HepG2 (cell line): ENCODE measurements around the gene ICE1. TPM values are rescaled to one million over a fixed set of nuclear protein-coding genes. Genes with fewer than 3 reads are reported as not detected.

Source experiments
- ATAC-seq: fragments of 200-7000 bp; cut with Tn5 transposase; 3 replicates; pipeline ENCODE4 v1.9.1; 2020; ENCODE audit warnings: mild to moderate bottlenecking, moderate library complexity
- BruUV-seq: library from RNA; stranded (reverse); fragments of 400-500 nt; replicated peaks from 2 replicates; lab custom pipeline; 2021; lab: Mats Ljungman, UMichigan
- CTCF ChIA-PET: fragments of 300-600 bp; formaldehyde crosslinking; extraction: SDS; loops from one replicate; lab custom pipeline; 2021; ENCODE audit warnings: low total read pairs, inconsistent platforms, low intra/inter-chr PET ratio; lab: Yijun Ruan, JAX
- POLR2A ChIA-PET: fragments of 350-600 bp; sonication (Branson Sonifier 250); formaldehyde crosslinking; loops from one replicate; lab custom pipeline; 2020; ENCODE audit warnings: antibody characterized with exemption, inconsistent platforms; lab: Yijun Ruan, JAX
- DNase-seq: peaks from one replicate; pipeline ENCODE4 v3.0.0-alpha.2; 2015; ENCODE audit warnings: low spot score
- FAIRE-seq: peaks from 3 replicates; lab custom pipeline; 2011; peaks lifted over from hg19 to GRCh38; lab: Jason Lieb, UNC
- H2AFZ ChIP-seq: one replicate; pipeline ENCODE4 v1.6.1; 2011; ENCODE audit warnings: low read length, inconsistent platforms
- H3K27ac ChIP-seq: fragments of 300-600 bp; 3 replicates; pipeline ENCODE4 v1.8.0; 2011; ENCODE audit warnings: mixed run types, mild to moderate bottlenecking, mixed read lengths, low read length, inconsistent platforms; ENCODE audit not compliant: insufficient read depth; ENCODE audit errors: extremely low read length
- H3K27me3 ChIP-seq, 2 experiments: fragments of 200-600 bp in 1 of 2; 2 replicates in 1 of 2; 3 replicates in 1 of 2; pipeline versions ENCODE4 v1.6.0 to v1.8.0; 2011; ENCODE audit warnings: low read length in 2 of 2, mild to moderate bottlenecking in 2 of 2, moderate library complexity in 2 of 2, inconsistent platforms in 1 of 2; ENCODE audit not compliant: insufficient read depth in 2 of 2, control insufficient read depth in 1 of 2
- H3K36me3 ChIP-seq, 2 experiments: fragments of 200-600 bp in 1 of 2; replicated peaks in 1 of 2; 2 replicates in 1 of 2; 3 replicates in 1 of 2; pipeline versions ENCODE4 v1.5.1 to v1.8.0; 2011; ENCODE audit warnings: low read length in 2 of 2, inconsistent platforms in 1 of 2; ENCODE audit not compliant: insufficient read depth in 2 of 2, control insufficient read depth in 1 of 2
- H3K4me1 ChIP-seq: 2 replicates; pipeline ENCODE4 v1.5.1; 2012; ENCODE audit warnings: low read length, inconsistent platforms; ENCODE audit not compliant: insufficient read depth
- H3K4me2 ChIP-seq: 2 replicates; pipeline ENCODE4 v1.6.0; 2011; ENCODE audit warnings: low read depth, low read length, inconsistent platforms
- H3K4me3 ChIP-seq, 3 experiments: fragments of 200-600 bp in 1 of 3; sonication (generic), shearing (Covaris generic) in 1 of 3; replicated peaks in 1 of 3; 2 replicates each; pipeline ENCODE4 v1.5.1; 2011 to 2016; ENCODE audit warnings: low read length in 3 of 3, inconsistent platforms in 2 of 3, low read depth in 2 of 3, mild to moderate bottlenecking in 2 of 3, control low read depth in 1 of 3, mixed read lengths in 1 of 3; ENCODE audit not compliant: insufficient read depth in 1 of 3
- H3K79me2 ChIP-seq: one replicate; pipeline ENCODE4 v1.6.1; 2011; ENCODE audit warnings: low read length, inconsistent platforms; ENCODE audit not compliant: insufficient read depth
- H3K9ac ChIP-seq: 2 replicates; pipeline ENCODE4 v1.6.0; 2011; ENCODE audit warnings: mild to moderate bottlenecking, low read depth, low read length, inconsistent platforms; ENCODE audit not compliant: insufficient read depth
- H3K9me3 ChIP-seq: 2 replicates; pipeline ENCODE4 v1.5.1; 2012; ENCODE audit warnings: mild to moderate bottlenecking, low read length
- H4K20me1 ChIP-seq: 2 replicates; pipeline ENCODE4 v1.6.0; 2011; ENCODE audit warnings: inconsistent platforms, mild to moderate bottlenecking, low read length, moderate library complexity; ENCODE audit not compliant: insufficient read depth
- ATM ChIP-seq: fragments of 450-650 bp; IDR thresholded peaks from 2 replicates; pipeline ENCODE4 v1.7.1; 2017; ENCODE audit warnings: mild to moderate bottlenecking, borderline replicate concordance
- CHD4 ChIP-seq: fragments of 200-600 bp; sonication (generic); IDR thresholded peaks from 2 replicates; pipeline ENCODE4 v1.7.0; 2017; ENCODE audit warnings: mild to moderate bottlenecking, low read length, borderline replicate concordance
- GABPA ChIP-seq, 2 experiments: IDR thresholded peaks; 2 replicates each; pipeline ENCODE4 v1.6.1; 2011 to 2016; ENCODE audit warnings: low read depth in 2 of 2, low read length in 1 of 2, missing biosample characterization in 1 of 2, missing genetic modification characterization in 1 of 2
- NR2C2 ChIP-seq: sonication (generic); formaldehyde crosslinking; IDR thresholded peaks from 2 replicates; pipeline ENCODE4 v1.4.0; 2020; ENCODE audit warnings: missing genetic modification reagents, mild to moderate bottlenecking, moderate library complexity, borderline replicate concordance
- YEATS4 ChIP-seq: sonication (generic); formaldehyde crosslinking; IDR thresholded peaks from 2 replicates; pipeline ENCODE4 v1.4.0; 2020; ENCODE audit warnings: missing genetic modification reagents, borderline replicate concordance
- ZFY ChIP-seq: sonication (generic); formaldehyde crosslinking; IDR thresholded peaks from 2 replicates; pipeline ENCODE4 v1.4.0; 2020; ENCODE audit warnings: missing genetic modification reagents
- ZNF317 ChIP-seq: sonication (generic); formaldehyde crosslinking; IDR thresholded peaks from 2 replicates; pipeline ENCODE4 v1.5.0; 2020; ENCODE audit warnings: mild to moderate bottlenecking, missing genetic modification reagents
- WGBS: methylation state at CpG from one replicate; pipeline ENCODE4 v1.1.6; 2017; ENCODE audit warnings: low lambda C conversion rate; 5-methylcytosine and 5-hydroxymethylcytosine counted together
- in situ Hi-C: cut with HindIII; loops from 2 replicates; pipeline ENCODE4 v1.10.0; 2017; ENCODE audit warnings: low pct_unique_long_range_greater_than_20kb; ENCODE audit not compliant: extremely low pct_ligation_motif_present
- intact Hi-C: fragments of 100-400 bp; cut with micrococcal nuclease; formaldehyde crosslinking; loops from one replicate; pipeline ENCODE4 v1.10.0; 2022; ENCODE audit not compliant: unreplicated experiment
- polyA plus RNA-seq, 8 experiments: library from polyadenylated mRNA; depleted of rRNA in 3 of 8; stranded (reverse) in 7 of 8; unstranded in 1 of 8; fragments of >200 nt; fragmentation: Illumina TruSeq in 4 of 8; extraction: Trizol in 4 of 8; gene quantifications; 2 replicates each; pipeline versions ENCODE4 v1.2.1 to v1.2.3, GENCODE V29; 2011 to 2016; ENCODE audit warnings: low read depth in 4 of 8, missing spikeins in 1 of 8, mixed read lengths in 1 of 8; ENCODE audit not compliant: insufficient read depth in 1 of 8
- total RNA-seq, 5 experiments: library from RNA; depleted of rRNA; stranded (reverse); fragments of >200 nt; fragmentation: Illumina TruSeq; extraction: Trizol; gene quantifications; 2 replicates each; pipeline ENCODE4 v1.2.3, GENCODE V29; 2016; ENCODE audit warnings: low read depth in 1 of 5
- TF ChIP-seq, protein P1 (sequence below): IDR thresholded peaks from 2 replicates; pipeline ENCODE4 v1.6.1; 2016; ENCODE audit warnings: missing genetic modification reagents, missing compliant biosample characterization
- TF ChIP-seq, protein P2 (sequence below): sonication (generic); formaldehyde crosslinking; IDR thresholded peaks from 2 replicates; pipeline ENCODE4 v1.4.0; 2020; ENCODE audit warnings: mild to moderate bottlenecking, missing genetic modification reagents

Gene ICE1
- total and polyA plus RNA-seq, 2 of the 13 experiments (the other 11 are each of a cell fraction or from before 2014, with no cell fraction given) = 9.1 to 27.6 TPM

DNA sequence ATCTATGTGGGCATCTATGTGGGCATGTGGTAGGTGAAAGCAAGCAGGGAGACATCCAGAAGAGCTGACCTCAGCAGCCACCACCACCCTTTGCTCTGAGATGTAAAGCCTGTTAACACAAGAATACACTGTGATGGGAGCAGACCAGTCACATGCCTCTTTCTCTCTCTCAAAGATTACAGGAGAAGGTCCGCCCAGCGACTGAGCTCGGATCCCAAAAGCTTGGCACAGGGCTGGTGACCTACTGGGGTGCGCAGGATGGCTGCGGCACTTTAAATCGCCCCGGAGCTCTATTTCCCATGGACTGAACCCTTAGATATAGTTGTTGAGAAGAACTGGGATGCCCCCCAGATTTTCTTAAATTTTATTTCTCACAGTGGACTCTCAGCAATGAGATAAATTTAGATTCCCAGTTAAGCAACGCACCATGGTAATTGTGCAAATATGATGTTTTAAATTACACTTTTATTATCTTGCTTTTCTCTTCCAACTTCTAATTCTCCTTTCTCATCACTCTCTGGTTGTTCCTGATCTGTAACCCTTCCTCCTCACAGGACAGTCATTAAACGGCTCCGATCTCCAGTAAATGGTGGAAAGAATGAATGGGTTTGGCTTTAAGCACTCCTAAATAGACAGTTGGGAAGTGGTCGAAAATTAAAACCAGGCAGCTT is 37.7 kb upstream of the ICE1 start:
- no peak for ATAC-seq
- Histone ChIP-seq H3K36me3 (no peaks in the 10 kb centered on the region), H3K4me2 (no peak overlapping the region), H3K27me3 (no peaks in the 10 kb centered on the region; a peak in 1 of 5 replicates), H3K4me1 (0 out of 2 replicates have a peak, but pooled peaks cover 5% of the 10 kb centered on the region), H2AFZ (no peak overlapping the region), H3K79me2 (no peaks in the 10 kb centered on the region), H3K9ac (no peak overlapping the region), H3K27ac (no peak overlapping the region), H4K20me1 (no peaks in the 10 kb centered on the region), H3K4me3 (no peak overlapping the region), H3K9me3 (no peaks in the 10 kb centered on the region)
- WGBS = 75% methylated on average over 9 of the region's 11 CpGs
- POLR2A ChIA-PET = no interaction called here
- DNase-seq = no peak
- intact Hi-C loops (no loop called here), in situ Hi-C loops (no loop called here)
- CTCF ChIA-PET = no interaction called here
- TF ChIP-seq, protein P1, sequence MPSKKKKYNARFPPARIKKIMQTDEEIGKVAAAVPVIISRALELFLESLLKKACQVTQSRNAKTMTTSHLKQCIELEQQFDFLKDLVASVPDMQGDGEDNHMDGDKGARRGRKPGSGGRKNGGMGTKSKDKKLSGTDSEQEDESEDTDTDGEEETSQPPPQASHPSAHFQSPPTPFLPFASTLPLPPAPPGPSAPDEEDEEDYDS (CRISPR knock-in tag) = no peak
- TF ChIP-seq NR2C2 (CRISPR knock-in tag) (no peak), CHD4 (no peak), ATM (no peak), ZFY (no peak), ZNF317 (CRISPR knock-in tag) (no peak), GABPA (IDR thresholded peaks at IDR 0.05; ENCODE audit: low read depth, low read length) (no peak), GABPA (CRISPR knock-in tag; IDR thresholded peaks at IDR 0.05; ENCODE audit: low read depth) (no peak), YEATS4 (CRISPR knock-in tag) (no peak)
- TF ChIP-seq, protein P2, sequence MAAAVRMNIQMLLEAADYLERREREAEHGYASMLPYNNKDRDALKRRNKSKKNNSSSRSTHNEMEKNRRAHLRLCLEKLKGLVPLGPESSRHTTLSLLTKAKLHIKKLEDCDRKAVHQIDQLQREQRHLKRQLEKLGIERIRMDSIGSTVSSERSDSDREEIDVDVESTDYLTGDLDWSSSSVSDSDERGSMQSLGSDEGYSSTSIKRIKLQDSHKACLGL (CRISPR knock-in tag) = no peak
- no peak for FAIRE-seq
- BruUV-seq = no TSS peak
